Activated CD8-positive, alpha-beta memory T cell treated with anti-CD3 and anti-CD28 coated beads for 1 hour (primary cell): ENCODE data around the gene HOXB6.

Source experiments
- DNase-seq, 2 donors: peaks; one replicate each; pipeline ENCODE4 v3.0.0-alpha.2; 2020; ENCODE audit warnings: low read depth in 1 of 2; ENCODE audit errors: extremely low read depth in 1 of 2

HOXB6 gene

GRCh38 chr17:48604770-48605329 is at the start of gene HOXB6:
Gene HOXB6 (minus strand): TSS chr17:48604986. CDS start chr17:48598150, 6,836 bp downstream.
- DNase-seq, result no peak

- DNase-seq, result no peak
Observed at GRCh38 chr17:48649741-48650140, 45.0 kb upstream of the HOXB6 start.

GRCh38 chr17:48647963-48648245 is 43.1 kb upstream of the HOXB6 start:
- no peak for DNase-seq

GRCh38 chr17:48647103-48647962 is 42.5 kb upstream of the HOXB6 start:
- DNase-seq, result no peak

GRCh38 chr17:48646183-48647102 is 41.7 kb upstream of the HOXB6 start:
- DNase-seq, result no peak

- DNase-seq, result no peak
Observed at GRCh38 chr17:48645639-48646182, 40.9 kb upstream of the HOXB6 start.

- DNase-seq, result no peak
Observed at GRCh38 chr17:48644910-48645557, 40.2 kb upstream of the HOXB6 start.

- DNase-seq, result no peak
Observed at GRCh38 chr17:48644159-48644558, 39.4 kb upstream of the HOXB6 start.

GRCh38 chr17:48643697-48644012 is 38.9 kb upstream of the HOXB6 start:
- no peak for DNase-seq

- DNase-seq, result no peak
Observed at GRCh38 chr17:48642843-48643696, 38.3 kb upstream of the HOXB6 start.

- DNase-seq, result no peak
Observed at GRCh38 chr17:48642059-48642842, 37.5 kb upstream of the HOXB6 start.

GRCh38 chr17:48641541-48642058 is 36.8 kb upstream of the HOXB6 start:
- no peak for DNase-seq

- no peak for DNase-seq
Observed at GRCh38 chr17:48640858-48641180, 36.0 kb upstream of the HOXB6 start.

- DNase-seq, result no peak
Observed at GRCh38 chr17:48639982-48640857, 35.4 kb upstream of the HOXB6 start.

- no peak for DNase-seq
Observed at GRCh38 chr17:48639136-48639535, 34.4 kb upstream of the HOXB6 start.

GRCh38 chr17:48637323-48638260 is 32.8 kb upstream of the HOXB6 start:
- no peak for DNase-seq
